ENCODE results near the gene NUDT17.
"Not testable (repeated sequence)": the region's sequence is repeated elsewhere in the genome, so short reads cannot be mapped to it uniquely, and the experiment has no call there.

- TF ChIP-seq CTCF, POLR2A (IDR thresholded peaks at IDR 0.05): not testable (repeated sequence)
These were observed 27.3 kb upstream of the NUDT17 start for GRCh38 chr1:145818095-145818494.
